Vagina (tissue), 2 donors: ENCODE data around the gene HOXA6. TPM values are rescaled to one million over a fixed set of nuclear protein-coding genes. Genes with fewer than 3 reads are reported as not detected.

ENCODE experiments used
- DNase-seq, 2 donors: peaks; one replicate each; pipeline ENCODE4 v3.0.0-alpha.2; 2017; ENCODE audit errors: extremely low spot score in 2 of 2
- H3K27ac ChIP-seq: fragments of 200-600 bp; sonication (generic); one replicate; pipeline ENCODE4 v1.5.1; 2019
- H3K27me3 ChIP-seq: fragments of 200-600 bp; sonication (generic); one replicate; pipeline ENCODE4 v1.5.1; 2019
- H3K36me3 ChIP-seq, 2 donors: fragments of 200-600 bp; sonication (generic); one replicate each; pipeline ENCODE4 v1.5.1; 2017 to 2019
- H3K4me1 ChIP-seq: fragments of 200-600 bp; sonication (generic); one replicate; pipeline ENCODE4 v1.5.1; 2019
- H3K4me3 ChIP-seq, 2 donors: fragments of 200-600 bp; sonication (generic); 1 replicate in 1 of 2; 2 replicates in 1 of 2; pipeline ENCODE4 v1.5.1; 2016 to 2019
- H3K9me3 ChIP-seq: fragments of 200-600 bp; sonication (generic); one replicate; pipeline ENCODE4 v1.5.1; 2019
- POLR2A ChIP-seq, 2 donors: fragments of 450-650 bp; IDR thresholded peaks; one replicate each; pipeline ENCODE4 v1.6.1; 2017; ENCODE audit warnings: antibody characterized with exemption in 2 of 2, mild to moderate bottlenecking in 2 of 2, moderate library complexity in 2 of 2
- POLR2AphosphoS5 ChIP-seq, 2 donors: sonication (generic); formaldehyde crosslinking; IDR thresholded peaks; one replicate each; pipeline ENCODE4 v1.9.0; 2017; ENCODE audit warnings: antibody characterized with exemption in 2 of 2, mild to moderate bottlenecking in 2 of 2, low read depth in 1 of 2; ENCODE audit not compliant: insufficient read depth in 1 of 2
- intact Hi-C: fragments of 100-400 bp; cut with DNase I; formaldehyde crosslinking; loops from one replicate; pipeline ENCODE4 v1.15.1; 2023
- total RNA-seq: library from RNA; depleted of rRNA; stranded (reverse); fragments of >200 nt; gene quantifications from one replicate; pipeline ENCODE4 v1.2.3, GENCODE V29; 2016
- TF ChIP-seq, protein P1 (sequence below), 3 experiments: fragments of 450-650 bp in 2 of 3; fragments of 200-600 bp in 1 of 3; sonication (generic) in 1 of 3; IDR thresholded peaks; one replicate each; pipeline ENCODE4 v1.5.1; 2017 to 2019; ENCODE audit warnings: antibody characterized with exemption in 3 of 3, mild to moderate bottlenecking in 2 of 3, moderate library complexity in 2 of 3

Gene HOXA6
- total RNA-seq, 1 donor from 2014 or later = 1.7 TPM

DNA sequence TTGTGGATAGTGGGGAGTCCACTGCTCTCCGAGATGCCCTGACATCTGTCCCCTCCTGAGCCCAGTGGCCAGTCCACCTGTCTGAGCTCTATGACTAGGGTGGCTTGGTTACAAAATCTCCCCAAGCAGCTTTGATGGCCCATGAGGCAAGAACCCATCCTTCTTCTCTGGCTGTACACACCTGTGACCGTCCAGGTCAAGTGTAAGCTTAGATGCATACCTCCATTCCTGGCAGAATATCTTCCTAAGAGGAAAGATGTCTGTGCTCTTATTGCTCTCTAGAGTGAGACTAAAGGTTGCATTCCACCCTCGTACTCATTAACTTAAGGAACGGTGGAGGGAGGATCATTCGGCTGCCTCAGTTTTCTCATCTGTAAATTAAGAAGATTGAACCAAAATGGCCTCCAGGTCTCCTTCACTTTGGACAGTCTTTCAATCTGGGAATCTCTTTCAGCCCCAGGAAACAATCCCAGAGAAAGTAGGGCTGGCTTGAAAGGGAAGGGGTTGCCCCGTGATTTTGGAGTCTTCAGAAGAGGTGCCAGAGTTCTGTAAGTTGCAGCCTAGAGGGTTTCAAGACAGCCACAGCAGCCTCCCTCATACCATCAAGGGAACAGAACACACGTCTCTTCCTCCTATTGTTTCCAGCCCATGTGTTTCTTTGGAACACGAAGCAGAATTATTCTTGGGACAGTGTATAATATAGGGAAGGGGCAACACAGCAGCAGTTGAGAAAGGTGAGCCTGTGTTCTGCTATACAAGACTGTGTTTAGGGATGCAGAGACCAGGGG lies 22.5 kb downstream of the HOXA6 start:
- Histone ChIP-seq H3K9me3 (no peaks in the 10 kb centered on the region), H3K27ac (no peak overlapping the region), H3K4me3 (no peak overlapping the region), H3K4me1 (peaks cover 8% of the 10 kb centered on the region), H3K27me3 (no peaks in the 10 kb centered on the region), H3K36me3 (no peaks in the 10 kb centered on the region)
- no peak for DNase-seq
- intact Hi-C loops = no loop called here
- TF ChIP-seq, protein P1, sequence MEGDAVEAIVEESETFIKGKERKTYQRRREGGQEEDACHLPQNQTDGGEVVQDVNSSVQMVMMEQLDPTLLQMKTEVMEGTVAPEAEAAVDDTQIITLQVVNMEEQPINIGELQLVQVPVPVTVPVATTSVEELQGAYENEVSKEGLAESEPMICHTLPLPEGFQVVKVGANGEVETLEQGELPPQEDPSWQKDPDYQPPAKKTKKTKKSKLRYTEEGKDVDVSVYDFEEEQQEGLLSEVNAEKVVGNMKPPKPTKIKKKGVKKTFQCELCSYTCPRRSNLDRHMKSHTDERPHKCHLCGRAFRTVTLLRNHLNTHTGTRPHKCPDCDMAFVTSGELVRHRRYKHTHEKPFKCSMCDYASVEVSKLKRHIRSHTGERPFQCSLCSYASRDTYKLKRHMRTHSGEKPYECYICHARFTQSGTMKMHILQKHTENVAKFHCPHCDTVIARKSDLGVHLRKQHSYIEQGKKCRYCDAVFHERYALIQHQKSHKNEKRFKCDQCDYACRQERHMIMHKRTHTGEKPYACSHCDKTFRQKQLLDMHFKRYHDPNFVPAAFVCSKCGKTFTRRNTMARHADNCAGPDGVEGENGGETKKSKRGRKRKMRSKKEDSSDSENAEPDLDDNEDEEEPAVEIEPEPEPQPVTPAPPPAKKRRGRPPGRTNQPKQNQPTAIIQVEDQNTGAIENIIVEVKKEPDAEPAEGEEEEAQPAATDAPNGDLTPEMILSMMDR (IDR thresholded peaks at IDR 0.05) = no peak
- TF ChIP-seq POLR2AphosphoS5 (IDR thresholded peaks at IDR 0.05; ENCODE audit: insufficient read depth in 1 of 2, low read depth in 1 of 2) (no peak), POLR2A (IDR thresholded peaks at IDR 0.05) (no peak)

DNA sequence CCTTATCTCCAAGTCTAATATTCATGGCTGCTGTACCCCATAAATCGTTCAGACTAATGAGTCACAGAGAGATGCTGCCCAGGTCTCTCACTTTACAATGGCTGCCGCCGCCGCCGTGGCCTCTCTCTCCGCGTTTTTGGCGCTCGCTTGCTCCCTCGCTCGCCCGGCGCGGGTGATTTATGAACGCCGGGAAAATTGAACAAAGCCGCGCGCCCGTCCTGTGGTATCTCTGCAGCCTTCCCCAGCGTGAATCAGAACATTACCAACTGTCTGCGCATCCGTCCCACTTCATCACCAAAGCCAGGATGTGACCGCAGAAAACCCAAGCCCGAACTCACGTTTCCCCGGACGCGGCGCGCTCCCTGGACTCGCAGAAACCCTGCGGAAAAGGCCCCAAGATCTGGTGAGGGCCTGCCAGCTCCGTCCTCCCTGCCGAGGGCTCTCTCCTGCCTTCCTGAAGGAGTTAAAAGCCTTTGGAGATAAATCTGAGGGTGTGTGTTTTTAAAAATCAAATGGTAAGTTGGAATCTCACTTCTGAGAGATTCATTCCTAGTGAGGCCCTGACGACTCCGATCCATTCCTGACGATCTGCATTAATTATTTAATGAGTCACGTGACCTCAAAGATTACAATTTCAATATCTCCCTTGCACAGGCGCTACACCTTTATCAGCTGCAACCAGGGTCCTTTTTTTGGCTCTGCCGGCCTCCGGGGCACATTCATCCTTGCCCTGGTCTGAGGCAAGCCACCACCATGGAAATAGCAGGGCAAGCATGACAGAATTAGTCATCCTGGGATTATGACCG lies 23.3 kb downstream of the HOXA6 start:
- no peak for DNase-seq
- no peak overlapping the region for H3K27ac ChIP-seq
- intact Hi-C loops = no loop called here

DNA sequence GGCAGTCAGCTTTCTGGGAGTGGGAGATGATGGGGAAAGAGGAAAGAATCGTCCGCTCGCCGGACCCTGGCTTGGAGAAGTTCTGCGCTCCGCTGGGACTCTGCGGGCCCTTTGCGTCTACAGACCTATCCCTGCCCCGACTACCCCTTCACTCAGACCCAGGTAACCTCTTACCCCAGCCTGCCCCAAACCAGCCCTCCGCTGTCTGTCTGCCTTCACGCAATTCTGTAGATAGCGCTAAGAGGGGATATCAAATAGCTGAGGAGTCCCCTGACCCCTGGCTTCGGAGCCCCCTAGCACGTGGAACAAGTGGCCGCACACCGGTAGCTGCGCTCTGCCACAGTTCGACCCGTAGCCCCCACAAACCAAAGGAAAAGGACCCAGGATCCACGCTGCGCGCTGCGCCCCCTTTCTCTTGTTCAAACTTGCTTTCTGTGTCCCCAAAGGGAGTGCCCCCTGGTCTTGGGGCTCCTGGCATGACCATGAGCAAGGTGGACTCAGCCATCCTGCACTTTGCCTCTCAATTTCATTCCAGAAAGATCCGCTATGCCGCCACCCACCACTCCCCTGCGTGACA lies 24.0 kb downstream of the HOXA6 start:
- H3K27ac ChIP-seq = no peak overlapping the region
- no peak for DNase-seq
- no peaks in the 10 kb centered on the region for H3K4me1 ChIP-seq
- H3K9me3 ChIP-seq = no peaks in the 10 kb centered on the region
- TF ChIP-seq POLR2AphosphoS5 (IDR thresholded peaks at IDR 0.05; ENCODE audit: insufficient read depth in 1 of 2, low read depth in 1 of 2) (no peak), POLR2A (IDR thresholded peaks at IDR 0.05) (no peak)
- TF ChIP-seq, protein P1 (IDR thresholded peaks at IDR 0.05) = no peak
- no peaks in the 10 kb centered on the region for H3K27me3 ChIP-seq
- intact Hi-C loops = no loop called here
- H3K4me3 ChIP-seq = no peak overlapping the region
- H3K36me3 ChIP-seq = no peaks in the 10 kb centered on the region

More for the DNA sequence above, 23.3 kb downstream of the HOXA6 start:
- Histone ChIP-seq H3K36me3 (no peaks in the 10 kb centered on the region), H3K27me3 (no peaks in the 10 kb centered on the region), H3K4me1 (peaks cover 1% of the 10 kb centered on the region), H3K9me3 (no peaks in the 10 kb centered on the region), H3K4me3 (no peak overlapping the region)
- TF ChIP-seq POLR2A (IDR thresholded peaks at IDR 0.05) = no peak
- TF ChIP-seq POLR2AphosphoS5 (IDR thresholded peaks at IDR 0.05; ENCODE audit: insufficient read depth in 1 of 2, low read depth in 1 of 2) = no peak
- TF ChIP-seq, protein P1 (IDR thresholded peaks at IDR 0.05) = no peak

DNA sequence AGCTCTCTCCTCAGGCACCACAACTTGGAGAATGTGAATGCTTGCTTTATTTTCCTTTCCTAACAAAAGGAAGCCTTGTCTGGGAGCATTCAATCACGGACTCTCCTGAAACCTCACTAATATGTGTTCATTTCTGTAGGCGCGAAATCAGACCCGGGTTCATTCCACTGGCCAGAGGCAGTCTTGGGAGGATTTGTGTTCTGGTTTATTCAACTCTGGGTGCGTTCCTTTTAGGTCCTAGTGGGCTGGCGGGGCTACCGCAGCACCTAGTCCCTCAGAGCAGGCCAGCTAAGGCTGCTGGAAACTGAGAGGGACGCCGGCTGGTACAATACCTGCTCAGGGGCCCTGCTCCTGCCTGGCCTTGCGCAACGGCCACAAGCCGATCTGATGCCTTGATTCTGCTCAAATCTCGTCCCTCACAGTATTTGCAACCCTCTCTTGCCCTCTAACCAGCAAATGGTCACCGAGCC lies 24.5 kb downstream of the HOXA6 start:
- H3K27ac ChIP-seq = no peak overlapping the region
- H3K27me3 ChIP-seq = no peaks in the 10 kb centered on the region
- TF ChIP-seq, protein P1 (IDR thresholded peaks at IDR 0.05) = no peak
- no peak for TF ChIP-seq POLR2AphosphoS5 (IDR thresholded peaks at IDR 0.05; ENCODE audit: insufficient read depth in 1 of 2, low read depth in 1 of 2)
- no peaks in the 10 kb centered on the region for H3K4me1 ChIP-seq
- H3K9me3 ChIP-seq = no peaks in the 10 kb centered on the region
- intact Hi-C loops = no loop called here
- H3K36me3 ChIP-seq = no peaks in the 10 kb centered on the region
- H3K4me3 ChIP-seq = no peak overlapping the region
- DNase-seq = no peak
